Astrocyte of the spinal cord (primary cell): Measurements from ENCODE around the gene BRD3OS.

Experiments used
- DNase-seq: peaks from one replicate; pipeline ENCODE4 v3.0.0; 2011; ENCODE audit warnings: low read depth, low spot score
- H3K4me3 ChIP-seq: 2 replicates; pipeline ENCODE4 v1.5.1; 2011; ENCODE audit warnings: low read depth, mild to moderate bottlenecking, low read length, moderate library complexity
- in situ Hi-C: cut with HindIII; loops from 2 replicates; pipeline ENCODE4 v1.10.0; 2017; ENCODE audit warnings: low sequenced_read_pairs
- TF ChIP-seq, protein P1 (sequence below): IDR thresholded peaks from 2 replicates; pipeline ENCODE4 v1.5.1; 2012; ENCODE audit warnings: low read depth, mild to moderate bottlenecking, low read length, inconsistent platforms

BRD3OS gene

DNA sequence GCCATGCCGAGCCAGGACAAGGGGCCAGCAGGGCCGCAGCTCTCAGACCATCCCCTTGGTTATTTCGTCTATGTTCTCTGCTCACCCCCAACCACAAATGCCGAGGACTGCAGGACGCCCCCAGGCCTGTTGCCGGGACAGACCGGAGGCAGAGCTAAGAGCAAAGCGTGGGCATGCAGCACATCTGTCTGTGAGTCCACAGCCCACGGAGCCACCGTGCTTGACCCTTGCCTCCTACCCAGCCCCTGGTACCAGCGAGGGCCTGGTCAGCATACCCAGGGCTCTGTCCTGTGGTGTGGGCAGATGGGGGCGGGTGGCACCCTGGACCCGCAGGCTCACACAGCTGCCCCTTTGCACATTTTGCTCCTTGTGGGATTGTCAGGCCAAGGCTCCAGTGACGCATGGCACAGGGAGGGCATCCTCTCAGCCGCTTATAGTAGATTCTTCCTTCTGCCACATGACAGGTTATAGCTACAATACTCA lies 37.8 kb downstream of the BRD3OS start:
- in situ Hi-C loops: no loop called here
- TF ChIP-seq, protein P1, sequence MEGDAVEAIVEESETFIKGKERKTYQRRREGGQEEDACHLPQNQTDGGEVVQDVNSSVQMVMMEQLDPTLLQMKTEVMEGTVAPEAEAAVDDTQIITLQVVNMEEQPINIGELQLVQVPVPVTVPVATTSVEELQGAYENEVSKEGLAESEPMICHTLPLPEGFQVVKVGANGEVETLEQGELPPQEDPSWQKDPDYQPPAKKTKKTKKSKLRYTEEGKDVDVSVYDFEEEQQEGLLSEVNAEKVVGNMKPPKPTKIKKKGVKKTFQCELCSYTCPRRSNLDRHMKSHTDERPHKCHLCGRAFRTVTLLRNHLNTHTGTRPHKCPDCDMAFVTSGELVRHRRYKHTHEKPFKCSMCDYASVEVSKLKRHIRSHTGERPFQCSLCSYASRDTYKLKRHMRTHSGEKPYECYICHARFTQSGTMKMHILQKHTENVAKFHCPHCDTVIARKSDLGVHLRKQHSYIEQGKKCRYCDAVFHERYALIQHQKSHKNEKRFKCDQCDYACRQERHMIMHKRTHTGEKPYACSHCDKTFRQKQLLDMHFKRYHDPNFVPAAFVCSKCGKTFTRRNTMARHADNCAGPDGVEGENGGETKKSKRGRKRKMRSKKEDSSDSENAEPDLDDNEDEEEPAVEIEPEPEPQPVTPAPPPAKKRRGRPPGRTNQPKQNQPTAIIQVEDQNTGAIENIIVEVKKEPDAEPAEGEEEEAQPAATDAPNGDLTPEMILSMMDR: no peak
- DNase-seq: no peak
- no peak overlapping the region for H3K4me3 ChIP-seq

DNA sequence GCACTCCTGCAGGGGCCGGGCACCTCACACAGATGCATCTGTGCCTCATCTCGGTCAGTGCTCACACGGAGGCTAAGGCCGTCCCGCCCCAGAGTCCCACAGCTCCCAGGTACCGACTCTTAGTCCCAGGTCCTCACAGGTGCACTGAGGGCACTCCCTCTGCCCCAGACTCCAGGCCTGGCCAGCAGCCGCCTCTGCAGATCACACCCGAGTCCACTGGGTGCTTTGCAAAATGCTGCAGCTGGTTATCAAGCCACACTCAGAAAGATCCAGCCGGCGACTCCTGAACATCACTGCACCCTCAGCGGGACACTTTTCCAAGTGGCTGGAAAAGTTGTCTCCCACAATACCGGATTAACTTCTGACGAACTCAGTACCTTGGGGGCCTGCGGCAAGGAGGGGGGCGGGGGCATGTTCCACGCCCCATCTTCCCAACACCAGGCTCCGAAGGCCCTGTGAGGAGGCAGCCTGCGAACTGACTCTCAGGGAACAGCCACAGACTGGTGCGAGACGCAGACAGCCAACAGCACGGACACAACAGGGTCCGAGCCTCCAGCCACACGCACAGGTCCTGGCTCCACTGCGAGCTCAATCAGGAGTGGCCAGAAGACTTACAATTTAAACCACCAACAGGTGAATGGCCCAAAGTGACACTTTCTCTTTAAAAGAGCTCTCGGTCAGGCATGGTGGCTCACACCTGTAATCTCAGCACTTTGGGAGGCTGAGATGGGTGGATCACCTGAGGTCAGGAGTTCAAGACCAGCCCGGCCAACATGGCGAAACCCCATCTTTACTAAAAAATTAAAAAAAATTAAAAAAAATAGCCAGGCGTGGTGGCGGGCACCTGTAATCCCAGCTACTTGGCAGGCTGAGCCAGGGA lies 38.5 kb downstream of the BRD3OS start:
- DNase-seq: no peak
- no peak overlapping the region for H3K4me3 ChIP-seq
- TF ChIP-seq, protein P1: no peak
- in situ Hi-C loops: no loop called here

DNA sequence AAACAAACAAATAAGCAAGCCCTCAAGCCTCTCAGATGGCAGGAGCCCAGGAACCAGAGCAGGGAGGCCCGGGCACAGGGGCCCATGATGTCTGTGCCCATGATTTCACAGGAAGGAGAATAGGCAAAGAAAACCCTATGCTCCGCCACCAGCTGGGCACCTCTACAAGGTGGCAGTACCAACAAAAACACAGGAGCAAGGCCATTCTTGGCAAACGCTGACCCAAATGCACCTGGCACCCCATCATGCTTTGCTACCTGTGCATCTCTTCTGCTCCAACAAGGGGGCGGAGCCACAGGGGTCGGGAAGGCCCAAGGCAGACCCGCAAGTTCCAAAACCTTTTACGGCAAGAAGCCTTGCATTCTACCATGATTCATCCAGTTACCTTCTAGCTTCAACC lies 39.4 kb downstream of the BRD3OS start:
- TF ChIP-seq, protein P1: no peak
- in situ Hi-C loops: no loop called here
- no peak for DNase-seq
- H3K4me3 ChIP-seq: no peak overlapping the region

DNA sequence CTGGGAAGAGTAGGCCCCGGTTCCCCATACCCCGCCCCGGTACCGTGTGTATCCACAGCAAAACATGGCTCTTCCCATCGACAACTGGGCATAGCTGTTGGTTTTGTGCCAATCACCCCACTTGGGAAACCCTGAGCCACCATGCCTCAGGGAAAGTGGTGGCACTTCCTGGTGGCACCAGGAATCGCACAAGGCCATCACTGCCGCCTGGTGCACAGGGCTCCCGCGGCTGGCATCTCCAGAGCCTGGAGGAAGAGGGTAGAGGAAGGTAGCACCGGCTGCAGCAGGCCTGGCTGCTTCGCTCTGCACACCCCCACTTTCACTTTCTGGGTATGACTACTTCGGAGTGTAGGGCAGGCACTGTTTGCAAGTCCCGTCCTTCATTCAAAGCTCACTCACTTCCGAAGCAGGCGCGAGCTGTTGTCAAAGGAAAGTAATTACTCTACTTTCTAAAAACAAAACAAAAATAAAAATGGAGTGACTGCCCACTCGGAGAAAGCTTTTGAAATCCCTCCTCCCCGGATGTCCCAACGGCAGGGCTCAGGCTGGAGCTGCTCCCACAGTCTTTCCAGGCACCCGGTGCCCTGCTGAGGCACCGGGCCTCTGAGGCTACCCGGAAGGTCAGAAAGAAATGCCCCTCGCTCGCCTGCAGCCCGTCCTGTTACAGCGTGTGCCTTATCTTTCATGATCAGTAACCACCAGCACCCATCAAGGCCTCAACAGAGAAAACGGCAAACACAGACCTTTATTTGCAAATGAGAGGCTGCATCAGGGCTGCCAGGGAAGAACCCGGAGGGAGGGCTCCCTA lies 40.5 kb downstream of the BRD3OS start:
- peak; percentile 48 for DNase-seq
- H3K4me3 ChIP-seq: peak overlapping the region; percentile 77
- in situ Hi-C loops: no loop called here
- TF ChIP-seq, protein P1: no peak

DNA sequence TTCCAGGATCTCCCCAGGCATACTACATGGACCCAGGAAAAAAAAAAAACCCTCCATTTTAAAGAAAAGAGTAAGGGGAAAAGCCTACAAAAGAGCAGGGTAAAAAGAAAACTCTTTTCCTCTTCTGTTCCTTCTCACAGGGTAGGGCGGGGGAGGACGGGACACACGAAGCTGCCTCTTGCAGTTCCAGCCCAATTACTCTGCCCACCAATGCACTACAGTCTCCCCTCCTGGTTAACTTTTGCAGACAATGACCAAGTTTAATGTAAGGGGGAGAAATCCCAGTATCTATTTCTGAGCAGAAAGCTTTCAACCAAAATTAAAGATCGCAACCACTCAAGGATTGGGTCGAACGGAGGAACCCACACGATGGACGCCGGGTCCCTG lies 41.2 kb downstream of the BRD3OS start:
- TF ChIP-seq, protein P1: no peak
- no peak for DNase-seq
- in situ Hi-C loops: no loop called here
- peak overlapping the region; percentile 77 for H3K4me3 ChIP-seq

DNA sequence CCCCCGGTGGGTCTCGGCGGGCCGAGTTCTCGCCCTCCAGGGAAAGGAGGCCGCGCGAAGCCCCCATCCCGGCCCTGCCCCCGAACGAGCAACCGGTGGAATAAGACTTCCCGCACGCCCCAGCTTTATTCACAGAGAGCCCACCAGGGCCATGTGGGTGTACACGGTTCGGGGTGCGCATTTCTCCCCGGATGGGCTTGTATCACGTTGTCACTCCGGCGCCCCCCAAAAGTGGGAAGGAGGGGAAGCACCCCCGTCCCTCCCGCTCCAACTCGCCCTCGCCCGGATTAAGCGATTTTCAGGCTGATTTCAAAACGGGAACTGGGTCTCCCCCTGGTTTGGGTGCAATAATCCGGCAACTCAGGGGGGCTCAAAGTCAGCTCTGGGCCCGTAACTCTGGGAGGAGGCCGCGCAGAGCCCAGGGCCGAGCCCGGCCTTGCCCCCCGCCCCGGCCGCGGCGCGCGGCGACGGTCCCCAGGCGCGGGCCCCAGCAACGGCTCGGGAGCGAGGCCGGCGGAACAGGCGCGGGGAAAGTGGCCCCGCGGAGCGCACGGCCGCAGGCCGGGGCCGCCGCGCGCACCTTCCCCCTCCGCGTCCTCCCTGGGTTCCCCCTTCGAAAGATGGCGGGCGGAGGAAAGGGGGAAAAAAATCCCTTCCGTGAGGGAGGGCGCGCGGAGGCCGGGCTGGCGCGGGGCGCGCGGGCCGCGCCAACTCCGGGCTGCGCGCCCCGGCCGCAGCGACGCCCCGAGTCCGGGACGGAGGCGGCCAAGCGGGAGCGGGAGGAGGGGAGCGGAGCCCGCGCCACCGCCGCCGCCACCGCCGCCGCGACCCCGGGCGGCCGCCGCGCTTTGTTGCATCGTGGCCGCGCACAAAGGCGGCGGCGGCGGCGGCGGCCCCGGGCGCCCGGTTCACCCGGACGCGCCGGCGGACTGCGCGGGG lies 41.9 kb downstream of the BRD3OS start:
- peak overlapping the region; percentile 77 for H3K4me3 ChIP-seq
- TF ChIP-seq, protein P1: no peak
- no peak for DNase-seq
- in situ Hi-C loops: no loop called here
